IMR-90 (cell line): Measurements from ENCODE around the gene BACE1-AS.

Experiments used
- BHLHE40 ChIP-seq: fragments of 150-350 bp; IDR thresholded peaks from 2 replicates; pipeline ENCODE4 v1.6.1; 2016; ENCODE audit warnings: mild to moderate bottlenecking, low read depth, low read length
- CTCF ChIP-seq: conservative IDR thresholded peaks from 2 replicates; pipeline ENCODE4 v1.5.1; 2012; ENCODE audit warnings: mild to moderate bottlenecking, low read depth, low read length, improper control_type of control experiment

- TF ChIP-seq CTCF: no peak
- no peak for TF ChIP-seq BHLHE40
Measured at GRCh38 chr11:117249571-117249970, 41.6 kb upstream of the BACE1-AS start.
